DND-41 (cell line): Measurements from ENCODE around the gene SP140L.

Source experiments
- ATAC-seq: fragments of 200-7000 bp; cut with Tn5 transposase; 3 replicates; pipeline ENCODE4 v1.9.1; 2021; ENCODE audit warnings: low read depth; ENCODE audit not compliant: insufficient read depth
- DNase-seq: peaks from one replicate; pipeline ENCODE4 v3.0.0-alpha.2; 2020
- H2AFZ ChIP-seq: 2 replicates; pipeline ENCODE4 v1.6.0; 2012; ENCODE audit warnings: low read depth, low read length
- H3K27ac ChIP-seq: 2 replicates; pipeline ENCODE4 v1.5.1; 2012; ENCODE audit warnings: low read length, inconsistent platforms
- H3K27me3 ChIP-seq: fragments of 200-600 bp; sonication (generic); 2 replicates; pipeline ENCODE4 v1.6.0; 2012; ENCODE audit warnings: low read length, mild to moderate bottlenecking, inconsistent platforms; ENCODE audit not compliant: insufficient read depth, poor library complexity
- H3K36me3 ChIP-seq: 2 replicates; pipeline ENCODE4 v1.5.1; 2012; ENCODE audit warnings: low read length, inconsistent platforms; ENCODE audit not compliant: insufficient read depth
- H3K4me1 ChIP-seq: 2 replicates; pipeline ENCODE4 v1.5.1; 2012; ENCODE audit warnings: mild to moderate bottlenecking, low read length; ENCODE audit not compliant: insufficient read depth
- H3K4me2 ChIP-seq: 2 replicates; pipeline ENCODE4 v1.6.0; 2012; ENCODE audit warnings: mild to moderate bottlenecking, moderate library complexity, low read length, inconsistent platforms; ENCODE audit not compliant: insufficient read depth
- H3K4me3 ChIP-seq, 2 experiments: fragments of 200-600 bp in 1 of 2; shearing (Covaris generic) in 1 of 2; 2 replicates each; pipeline ENCODE4 v1.5.1; 2012 to 2016; ENCODE audit warnings: inconsistent platforms in 2 of 2, low read length in 2 of 2, mild to moderate bottlenecking in 2 of 2, low read depth in 1 of 2, moderate library complexity in 1 of 2
- H3K79me2 ChIP-seq: 2 replicates; pipeline ENCODE4 v1.6.0; 2012; ENCODE audit warnings: low read length, inconsistent platforms; ENCODE audit not compliant: insufficient read depth
- H3K9ac ChIP-seq: 2 replicates; pipeline ENCODE4 v1.6.0; 2012; ENCODE audit warnings: low read depth, mild to moderate bottlenecking, inconsistent platforms, low read length, moderate library complexity
- H3K9me3 ChIP-seq: 2 replicates; pipeline ENCODE4 v1.5.1; 2012; ENCODE audit warnings: low read length, moderate library complexity, mild to moderate bottlenecking, inconsistent platforms; ENCODE audit not compliant: insufficient read depth, severe bottlenecking
- H4K20me1 ChIP-seq: 2 replicates; pipeline ENCODE4 v1.6.0; 2012; ENCODE audit warnings: low read length; ENCODE audit not compliant: insufficient read depth
- CTCF ChIP-seq: IDR thresholded peaks from 2 replicates; pipeline ENCODE4 v1.5.1; 2012; ENCODE audit warnings: borderline replicate concordance, low read length, moderate library complexity, mild to moderate bottlenecking; ENCODE audit not compliant: poor library complexity, severe bottlenecking; ENCODE audit errors: extremely low read depth
- EZH2 ChIP-seq: IDR thresholded peaks from 3 replicates; pipeline ENCODE4 v1.6.1; 2012; ENCODE audit warnings: borderline replicate concordance, low read depth, mild to moderate bottlenecking, moderate library complexity, low read length, inconsistent platforms; ENCODE audit not compliant: severe bottlenecking

SP140L gene

GRCh38 chr2:230419181-230419580, 92.2 kb downstream of the SP140L start:
- H3K9ac ChIP-seq, result no peak overlapping the region
- no peaks in the 10 kb centered on the region for H3K9me3 ChIP-seq
- H3K4me1 ChIP-seq, result peaks cover 53% of the 10 kb centered on the region
- H3K4me3 ChIP-seq, result peak overlapping the region in 1 of 2 experiments; percentile 27; a peak in 1 of 4 replicates
- TF ChIP-seq CTCF (no peak), EZH2 (no peak)
- peaks cover 85% of the 10 kb centered on the region for H3K79me2 ChIP-seq
- H3K36me3 ChIP-seq, result peaks cover 13% of the 10 kb centered on the region; the same call in 1 of the 2 replicates
- H3K27ac ChIP-seq, result no peak overlapping the region
- no peak for DNase-seq
- H3K4me2 ChIP-seq, result peak overlapping the region; percentile 88
- no peak overlapping the region for H2AFZ ChIP-seq
- ATAC-seq, result no peak
- H4K20me1 ChIP-seq, result peaks cover 3% of the 10 kb centered on the region; the same call in 1 of the 2 replicates
- no peaks in the 10 kb centered on the region for H3K27me3 ChIP-seq

GRCh38 chr2:230422149-230422548, 95.2 kb downstream of the SP140L start:
- Histone ChIP-seq H3K4me2 (peak overlapping the region; percentile 2; the same call in 1 of the 2 replicates), H3K27ac (no peak overlapping the region), H3K9ac (no peak overlapping the region), H2AFZ (no peak overlapping the region), H3K4me1 (peaks cover 35% of the 10 kb centered on the region), H3K27me3 (no peaks in the 10 kb centered on the region), H3K79me2 (peaks cover 98% of the 10 kb centered on the region), H3K4me3 (no peak overlapping the region), H3K36me3 (peaks cover 18% of the 10 kb centered on the region; the same call in 1 of the 2 replicates), H3K9me3 (no peaks in the 10 kb centered on the region), H4K20me1 (peaks cover 3% of the 10 kb centered on the region; the same call in 1 of the 2 replicates)
- ATAC-seq (no peak), DNase-seq (no peak)
- TF ChIP-seq EZH2 (no peak), CTCF (no peak)

GRCh38 chr2:230423851-230424458, 97.0 kb downstream of the SP140L start:
- peaks cover 3% of the 10 kb centered on the region for H3K9me3 ChIP-seq
- H3K27ac ChIP-seq, result no peak overlapping the region
- TF ChIP-seq EZH2 (no peak), CTCF (no peak)
- ATAC-seq, result no peak
- peaks cover 3% of the 10 kb centered on the region; the same call in 1 of the 2 replicates for H4K20me1 ChIP-seq
- no peak overlapping the region for H3K4me3 ChIP-seq
- no peak overlapping the region for H3K4me2 ChIP-seq
- H3K4me1 ChIP-seq, result peaks cover 17% of the 10 kb centered on the region
- H3K79me2 ChIP-seq, result peaks cover 91% of the 10 kb centered on the region
- no peak overlapping the region for H3K9ac ChIP-seq
- peaks cover 29% of the 10 kb centered on the region for H3K36me3 ChIP-seq
- DNase-seq, result no peak
- no peak overlapping the region for H2AFZ ChIP-seq
- no peaks in the 10 kb centered on the region for H3K27me3 ChIP-seq
